ENCODE measurements around the gene ABHD5. TPM values are rescaled to one million over a fixed set of nuclear protein-coding genes. Genes with fewer than 3 reads are reported as not detected.
"Not testable (repeated sequence)": the region's sequence is repeated elsewhere in the genome, so short reads cannot be mapped to it uniquely, and the experiment has no call there.

The ABHD5 gene
- total RNA-seq, 1 donor from 2014 or later: 13.2 TPM

GRCh38 chr3:43649365-43649968 lies 41.3 kb upstream of the ABHD5 start:
- Mint-ChIP-seq H3K27ac (no peak overlapping the region), H3K4me3 (no peak overlapping the region)

GRCh38 chr3:43650345-43650744 lies 40.4 kb upstream of the ABHD5 start:
- no peaks in the 10 kb centered on the region for H3K36me3 Mint-ChIP-seq
- no peak overlapping the region for H3K4me3 Mint-ChIP-seq
- H3K4me1 Mint-ChIP-seq (ENCODE audit: unreplicated experiment): no peaks in the 10 kb centered on the region
- H3K27me3 Mint-ChIP-seq: no peaks in the 10 kb centered on the region
- DNase-seq (ENCODE audit: extremely low spot score, unreplicated experiment): no peak
- TF ChIP-seq CTCF (conservative IDR thresholded peaks at IDR 0.05): no peak
- H3K9me3 Mint-ChIP-seq: no peaks in the 10 kb centered on the region
- H3K27ac Mint-ChIP-seq: no peak overlapping the region

More at GRCh38 chr3:43649365-43649968, 41.3 kb upstream of the ABHD5 start:
- H3K9me3 Mint-ChIP-seq: no peaks in the 10 kb centered on the region
- no peaks in the 10 kb centered on the region for H3K4me1 Mint-ChIP-seq (ENCODE audit: unreplicated experiment)
- no peak for DNase-seq (ENCODE audit: extremely low spot score, unreplicated experiment)
- H3K27me3 Mint-ChIP-seq: no peaks in the 10 kb centered on the region
- TF ChIP-seq CTCF (conservative IDR thresholded peaks at IDR 0.05): no peak
- H3K36me3 Mint-ChIP-seq: no peaks in the 10 kb centered on the region

- not testable (repeated sequence) for H3K4me1 Mint-ChIP-seq (ENCODE audit: unreplicated experiment); H3K9me3 Mint-ChIP-seq; H3K27me3 Mint-ChIP-seq; DNase-seq (ENCODE audit: extremely low spot score, unreplicated experiment); H3K27ac Mint-ChIP-seq; H3K4me3 Mint-ChIP-seq; H3K36me3 Mint-ChIP-seq
Measured at GRCh38 chr3:43656390-43656789, 34.3 kb upstream of the ABHD5 start.

GRCh38 chr3:43659250-43659880 lies 31.4 kb upstream of the ABHD5 start:
- Mint-ChIP-seq H3K27ac (no peak overlapping the region), H3K27me3 (no peaks in the 10 kb centered on the region)

GRCh38 chr3:43661376-43661775 lies 29.4 kb upstream of the ABHD5 start:
- Mint-ChIP-seq H3K36me3 (peaks cover 10% of the 10 kb centered on the region), H3K9me3 (peaks cover 14% of the 10 kb centered on the region)
- H3K27me3 Mint-ChIP-seq; H3K27ac Mint-ChIP-seq; DNase-seq (ENCODE audit: extremely low spot score, unreplicated experiment); H3K4me3 Mint-ChIP-seq; H3K4me1 Mint-ChIP-seq (ENCODE audit: unreplicated experiment): not testable (repeated sequence)

More at GRCh38 chr3:43659250-43659880, 31.4 kb upstream of the ABHD5 start:
- DNase-seq (ENCODE audit: extremely low spot score, unreplicated experiment): no peak
- Mint-ChIP-seq H3K36me3 (peaks cover 10% of the 10 kb centered on the region), H3K9me3 (peaks cover 8% of the 10 kb centered on the region), H3K4me3 (no peak overlapping the region), H3K4me1 (ENCODE audit: unreplicated experiment) (no peaks in the 10 kb centered on the region)
- TF ChIP-seq CTCF (conservative IDR thresholded peaks at IDR 0.05): no peak

- Mint-ChIP-seq H3K9me3 (peaks cover 14% of the 10 kb centered on the region), H3K36me3 (peaks cover 10% of the 10 kb centered on the region)
- not testable (repeated sequence) for DNase-seq (ENCODE audit: extremely low spot score, unreplicated experiment); H3K27ac Mint-ChIP-seq; H3K4me1 Mint-ChIP-seq (ENCODE audit: unreplicated experiment); H3K4me3 Mint-ChIP-seq; H3K27me3 Mint-ChIP-seq
Measured at GRCh38 chr3:43665011-43665410, 25.7 kb upstream of the ABHD5 start.

- H3K27ac Mint-ChIP-seq: no peak overlapping the region
- DNase-seq (ENCODE audit: extremely low spot score, unreplicated experiment): no peak
- TF ChIP-seq CTCF (conservative IDR thresholded peaks at IDR 0.05): no peak
- H3K36me3 Mint-ChIP-seq: peaks cover 3% of the 10 kb centered on the region
- H3K9me3 Mint-ChIP-seq: no peaks in the 10 kb centered on the region
- no peaks in the 10 kb centered on the region for H3K27me3 Mint-ChIP-seq
- H3K4me1 Mint-ChIP-seq (ENCODE audit: unreplicated experiment): no peaks in the 10 kb centered on the region
- H3K4me3 Mint-ChIP-seq: no peak overlapping the region
Measured at GRCh38 chr3:43670635-43671522, 19.9 kb upstream of the ABHD5 start.
